A549 (cell line): ENCODE measurements around the gene GAREM1. TPM values are rescaled to one million over a fixed set of nuclear protein-coding genes. Genes with fewer than 3 reads are reported as not detected.
A peak's percentile ranks its signal among the peaks of the same experiment; 100 is the strongest.

Experiments
- ATAC-seq, 2 experiments: fragments of 200-7000 bp in 1 of 2; fragments of >200 bp in 1 of 2; cut with Nextera tagmentation in 1 of 2; cut with Tn5 transposase in 1 of 2; 3 replicates each; pipeline versions ENCODE4 v1.8.0 to v1.9.1; 2018 to 2020; ENCODE audit warnings: mild to moderate bottlenecking in 1 of 2, moderate library complexity in 1 of 2
- CTCF ChIA-PET: fragments of 300-600 bp; sonication (Branson Sonifier 250); formaldehyde crosslinking; extraction: SDS; loops from one replicate; lab custom pipeline; 2021; ENCODE audit warnings: antibody characterized with exemption, inconsistent platforms; lab: Yijun Ruan, JAX
- POLR2A ChIA-PET: fragments of 350-600 bp; formaldehyde crosslinking; extraction: SDS; loops from one replicate; lab custom pipeline; 2021; ENCODE audit warnings: antibody characterized with exemption, inconsistent platforms; lab: Yijun Ruan, JAX
- DNase-seq, 2 experiments: peaks; one replicate each; pipeline versions ENCODE4 v3.0.0 to v3.0.0-alpha.2; 2011 to 2016; ENCODE audit warnings: low read depth in 1 of 2, low spot score in 1 of 2
- FAIRE-seq: peaks from 2 replicates; lab custom pipeline; 2011; peaks lifted over from hg19 to GRCh38; lab: Jason Lieb, UNC
- H3K27ac ChIP-seq, 2 experiments: fragments of >200 bp; sonication (Bioruptor Twin); formaldehyde crosslinking; 3 replicates each; pipeline ENCODE4 v1.5.1; 2016 to 2017
- H3K4me1 ChIP-seq: fragments of >200 bp; sonication (Bioruptor Twin); formaldehyde crosslinking; 3 replicates; pipeline ENCODE4 v1.6.1; 2016
- H3K4me2 ChIP-seq: fragments of >200 bp; sonication (Bioruptor Twin); formaldehyde crosslinking; 3 replicates; pipeline ENCODE4 v1.6.1; 2016
- H3K4me3 ChIP-seq: fragments of >200 bp; sonication (Bioruptor Twin); formaldehyde crosslinking; 3 replicates; pipeline ENCODE4 v1.5.1; 2016
- H3K9me3 ChIP-seq: fragments of >200 bp; sonication (Bioruptor Twin); formaldehyde crosslinking; 3 replicates; pipeline ENCODE4 v1.6.1; 2016
- BHLHE40 ChIP-seq: IDR thresholded peaks from 2 replicates; pipeline ENCODE4 v1.6.1; 2012; ENCODE audit warnings: low read depth, low read length, inconsistent platforms
- CHD2 ChIP-seq: fragments of 150-350 bp; IDR thresholded peaks from 2 replicates; pipeline ENCODE4 v1.6.1; 2014; ENCODE audit warnings: low read length; ENCODE audit not compliant: partially characterized antibody
- CHD4 ChIP-seq: fragments of 200-600 bp; sonication (generic); IDR thresholded peaks from 2 replicates; pipeline ENCODE4 v1.6.1; 2016; ENCODE audit warnings: antibody characterized with exemption, mild to moderate bottlenecking, borderline replicate concordance
- EP300 ChIP-seq, 2 experiments: fragments of >200 bp; sonication (Bioruptor Twin); formaldehyde crosslinking; IDR thresholded peaks; 2 replicates in 1 of 2; 3 replicates in 1 of 2; pipeline ENCODE4 v1.6.1; 2016 to 2017
- ESRRA ChIP-seq: fragments of 150-350 bp; IDR thresholded peaks from 2 replicates; pipeline ENCODE4 v1.6.1; 2014; ENCODE audit warnings: mild to moderate bottlenecking, low read length, borderline replicate concordance
- FOSB ChIP-seq: fragments of 250-450 bp; sonication (Bioruptor Pico); IDR thresholded peaks from 2 replicates; pipeline ENCODE4 v1.5.0; 2020; ENCODE audit warnings: mild to moderate bottlenecking, moderate library complexity
- FOSL2 ChIP-seq, 2 experiments: fragments of 450-650 bp in 1 of 2; fragments of >200 bp in 1 of 2; sonication (Bioruptor Twin) in 1 of 2; formaldehyde crosslinking; IDR thresholded peaks; 2 replicates each; pipeline versions ENCODE4 v1.5.0 to v1.6.1; 2016 to 2020; ENCODE audit warnings: mild to moderate bottlenecking in 1 of 2, moderate library complexity in 1 of 2
- GATA3 ChIP-seq: IDR thresholded peaks from 2 replicates; pipeline ENCODE4 v1.6.1; 2012; ENCODE audit warnings: borderline replicate concordance
- HDAC2 ChIP-seq: fragments of 200-600 bp; sonication (generic); IDR thresholded peaks from 2 replicates; pipeline ENCODE4 v1.6.1; 2016
- JUN ChIP-seq, 2 experiments: fragments of >200 bp; sonication (Bioruptor Twin); formaldehyde crosslinking; IDR thresholded peaks; 2 replicates in 1 of 2; 3 replicates in 1 of 2; pipeline ENCODE4 v1.6.1; 2016 to 2017
- JUNB ChIP-seq: fragments of >200 bp; sonication (Bioruptor Twin); formaldehyde crosslinking; IDR thresholded peaks from 2 replicates; pipeline ENCODE4 v1.6.1; 2016
- MAZ ChIP-seq: fragments of 150-350 bp; IDR thresholded peaks from 2 replicates; pipeline ENCODE4 v1.6.1; 2014; ENCODE audit warnings: antibody characterized with exemption, low read depth, low read length, borderline replicate concordance
- SMC3 ChIP-seq: fragments of >200 bp; sonication (Bioruptor Twin); formaldehyde crosslinking; IDR thresholded peaks from 3 replicates; pipeline ENCODE4 v1.6.1; 2018; ENCODE audit warnings: inconsistent platforms
- SREBF2 ChIP-seq: fragments of 450-650 bp; IDR thresholded peaks from 2 replicates; pipeline ENCODE4 v1.6.1; 2014; ENCODE audit warnings: mild to moderate bottlenecking, moderate library complexity
- TP53 ChIP-seq: fragments of 250-450 bp; sonication (Bioruptor Pico); IDR thresholded peaks from 2 replicates; pipeline ENCODE4 v1.5.0; 2021; ENCODE audit warnings: mild to moderate bottlenecking, moderate library complexity
- ZC3H11A ChIP-seq: fragments of 450-650 bp; IDR thresholded peaks from 2 replicates; pipeline ENCODE4 v1.6.1; 2014; ENCODE audit warnings: antibody characterized with exemption, mild to moderate bottlenecking
- WGBS: methylation state at CpG from one replicate; pipeline ENCODE4 v1.1.6; 2017; ENCODE audit errors: missing lambda C conversion rate; 5-methylcytosine and 5-hydroxymethylcytosine counted together
- polyA plus RNA-seq, 4 experiments: library from polyadenylated mRNA; depleted of rRNA in 3 of 4; stranded (reverse); fragments of >200 nt; fragmentation: RNase III in 1 of 4; extraction: RNeasy Plus Mini Kit Qiagen cat#74134 plus additional on column Dnase treatment in 1 of 4; gene quantifications; 2 replicates in 3 of 4; 3 replicates in 1 of 4; pipeline ENCODE4 v1.2.3, GENCODE V29; 2011 to 2017
- TF ChIP-seq, protein P1 (sequence below): IDR thresholded peaks from 2 replicates; pipeline ENCODE4 v1.6.1; 2012
- TF ChIP-seq, protein P2 (sequence below): fragments of 200-600 bp; sonication (generic); IDR thresholded peaks from 2 replicates; pipeline ENCODE4 v1.6.1; 2016; ENCODE audit warnings: antibody characterized with exemption, mild to moderate bottlenecking, moderate library complexity
- TF ChIP-seq, protein P3 (sequence below): fragments of 450-650 bp; IDR thresholded peaks from 2 replicates; pipeline ENCODE4 v1.6.1; 2014; ENCODE audit warnings: antibody characterized with exemption
- TF ChIP-seq, protein P4 (sequence below): fragments of >200 bp; sonication (Bioruptor Twin); formaldehyde crosslinking; IDR thresholded peaks from 3 replicates; pipeline ENCODE4 v1.6.1; 2016
- TF ChIP-seq, protein P5 (sequence below): IDR thresholded peaks from 2 replicates; pipeline ENCODE4 v1.6.1; 2012; ENCODE audit warnings: low read depth, borderline replicate concordance
- TF ChIP-seq, protein P6 (sequence below): fragments of >200 bp; sonication (Bioruptor Twin); formaldehyde crosslinking; IDR thresholded peaks from 3 replicates; pipeline ENCODE4 v1.5.1; 2016

Gene GAREM1
- polyA plus RNA-seq, 2 of the 4 experiments (the other 2 are of a cell fraction): 1.3 to 5.0 TPM

DNA sequence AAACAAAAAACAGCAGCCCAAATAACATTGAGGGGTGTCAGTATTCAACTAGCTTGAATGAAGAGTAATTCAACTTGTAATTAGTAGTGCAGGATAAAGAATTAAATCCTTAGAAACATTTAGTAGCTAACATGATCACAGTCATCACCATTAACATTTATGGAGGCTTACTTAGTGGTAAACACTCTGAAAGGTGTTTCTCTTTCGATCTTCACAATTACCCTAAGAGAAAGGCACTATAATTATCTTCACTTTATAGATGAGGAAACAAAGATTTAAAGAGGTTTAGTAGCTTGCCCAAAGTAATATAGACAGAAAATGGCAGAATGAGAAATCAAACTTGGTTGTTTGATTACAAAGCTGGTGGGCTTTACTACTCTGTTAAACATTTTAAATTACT, 81.5 kb downstream of the GAREM1 start (continued):
- TF ChIP-seq, protein P1, sequence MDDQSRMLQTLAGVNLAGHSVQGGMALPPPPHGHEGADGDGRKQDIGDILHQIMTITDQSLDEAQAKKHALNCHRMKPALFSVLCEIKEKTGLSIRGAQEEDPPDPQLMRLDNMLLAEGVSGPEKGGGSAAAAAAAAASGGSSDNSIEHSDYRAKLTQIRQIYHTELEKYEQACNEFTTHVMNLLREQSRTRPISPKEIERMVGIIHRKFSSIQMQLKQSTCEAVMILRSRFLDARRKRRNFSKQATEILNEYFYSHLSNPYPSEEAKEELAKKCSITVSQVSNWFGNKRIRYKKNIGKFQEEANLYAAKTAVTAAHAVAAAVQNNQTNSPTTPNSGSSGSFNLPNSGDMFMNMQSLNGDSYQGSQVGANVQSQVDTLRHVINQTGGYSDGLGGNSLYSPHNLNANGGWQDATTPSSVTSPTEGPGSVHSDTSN: no peak
- TF ChIP-seq HDAC2: no peak

DNA sequence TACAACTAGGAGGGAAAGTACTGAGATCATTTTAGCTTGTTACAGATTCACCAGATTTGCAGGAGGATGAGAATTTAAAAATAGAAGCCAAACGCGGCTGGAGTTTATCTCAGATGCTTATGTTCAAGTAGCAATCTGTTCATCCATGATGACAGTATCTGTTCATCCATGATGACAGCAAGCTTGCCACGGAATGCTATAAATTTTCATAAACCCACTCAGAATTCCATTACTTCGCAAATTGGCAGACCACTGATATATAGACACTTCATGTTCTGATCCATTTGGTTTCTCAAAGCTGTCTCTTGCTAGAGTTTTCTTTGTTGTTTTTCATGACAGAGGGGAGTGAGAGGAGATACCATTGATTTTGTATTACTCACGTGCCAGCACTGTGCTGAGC, 84.2 kb downstream of the GAREM1 start:
- ChIA-PET CTCF (interaction anchor here (3.3 kb wide), 1 partner anchor 84 kb away, joined by 10 read pairs; the partner anchor contains the start of gene GAREM1), POLR2A (interaction anchor here (0.7 kb wide), 1 partner anchor 84 kb away, joined by 3 read pairs; the partner anchor contains the start of gene GAREM1)
- Histone ChIP-seq H3K27ac (no peak overlapping the region), H3K4me1 (peaks cover 17% of the 10 kb centered on the region), H3K4me2 (no peak overlapping the region), H3K4me3 (no peak overlapping the region), H3K9me3 (no peaks in the 10 kb centered on the region)
- ATAC-seq (no peak), DNase-seq (no peak), FAIRE-seq (no peak)
- TF ChIP-seq, protein P2, sequence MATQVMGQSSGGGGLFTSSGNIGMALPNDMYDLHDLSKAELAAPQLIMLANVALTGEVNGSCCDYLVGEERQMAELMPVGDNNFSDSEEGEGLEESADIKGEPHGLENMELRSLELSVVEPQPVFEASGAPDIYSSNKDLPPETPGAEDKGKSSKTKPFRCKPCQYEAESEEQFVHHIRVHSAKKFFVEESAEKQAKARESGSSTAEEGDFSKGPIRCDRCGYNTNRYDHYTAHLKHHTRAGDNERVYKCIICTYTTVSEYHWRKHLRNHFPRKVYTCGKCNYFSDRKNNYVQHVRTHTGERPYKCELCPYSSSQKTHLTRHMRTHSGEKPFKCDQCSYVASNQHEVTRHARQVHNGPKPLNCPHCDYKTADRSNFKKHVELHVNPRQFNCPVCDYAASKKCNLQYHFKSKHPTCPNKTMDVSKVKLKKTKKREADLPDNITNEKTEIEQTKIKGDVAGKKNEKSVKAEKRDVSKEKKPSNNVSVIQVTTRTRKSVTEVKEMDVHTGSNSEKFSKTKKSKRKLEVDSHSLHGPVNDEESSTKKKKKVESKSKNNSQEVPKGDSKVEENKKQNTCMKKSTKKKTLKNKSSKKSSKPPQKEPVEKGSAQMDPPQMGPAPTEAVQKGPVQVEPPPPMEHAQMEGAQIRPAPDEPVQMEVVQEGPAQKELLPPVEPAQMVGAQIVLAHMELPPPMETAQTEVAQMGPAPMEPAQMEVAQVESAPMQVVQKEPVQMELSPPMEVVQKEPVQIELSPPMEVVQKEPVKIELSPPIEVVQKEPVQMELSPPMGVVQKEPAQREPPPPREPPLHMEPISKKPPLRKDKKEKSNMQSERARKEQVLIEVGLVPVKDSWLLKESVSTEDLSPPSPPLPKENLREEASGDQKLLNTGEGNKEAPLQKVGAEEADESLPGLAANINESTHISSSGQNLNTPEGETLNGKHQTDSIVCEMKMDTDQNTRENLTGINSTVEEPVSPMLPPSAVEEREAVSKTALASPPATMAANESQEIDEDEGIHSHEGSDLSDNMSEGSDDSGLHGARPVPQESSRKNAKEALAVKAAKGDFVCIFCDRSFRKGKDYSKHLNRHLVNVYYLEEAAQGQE: no peak
- TF ChIP-seq, protein P3, sequence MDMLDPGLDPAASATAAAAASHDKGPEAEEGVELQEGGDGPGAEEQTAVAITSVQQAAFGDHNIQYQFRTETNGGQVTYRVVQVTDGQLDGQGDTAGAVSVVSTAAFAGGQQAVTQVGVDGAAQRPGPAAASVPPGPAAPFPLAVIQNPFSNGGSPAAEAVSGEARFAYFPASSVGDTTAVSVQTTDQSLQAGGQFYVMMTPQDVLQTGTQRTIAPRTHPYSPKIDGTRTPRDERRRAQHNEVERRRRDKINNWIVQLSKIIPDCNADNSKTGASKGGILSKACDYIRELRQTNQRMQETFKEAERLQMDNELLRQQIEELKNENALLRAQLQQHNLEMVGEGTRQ: no peak
- TF ChIP-seq, protein P4, sequence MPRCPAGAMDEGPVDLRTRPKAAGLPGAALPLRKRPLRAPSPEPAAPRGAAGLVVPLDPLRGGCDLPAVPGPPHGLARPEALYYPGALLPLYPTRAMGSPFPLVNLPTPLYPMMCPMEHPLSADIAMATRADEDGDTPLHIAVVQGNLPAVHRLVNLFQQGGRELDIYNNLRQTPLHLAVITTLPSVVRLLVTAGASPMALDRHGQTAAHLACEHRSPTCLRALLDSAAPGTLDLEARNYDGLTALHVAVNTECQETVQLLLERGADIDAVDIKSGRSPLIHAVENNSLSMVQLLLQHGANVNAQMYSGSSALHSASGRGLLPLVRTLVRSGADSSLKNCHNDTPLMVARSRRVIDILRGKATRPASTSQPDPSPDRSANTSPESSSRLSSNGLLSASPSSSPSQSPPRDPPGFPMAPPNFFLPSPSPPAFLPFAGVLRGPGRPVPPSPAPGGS: no peak
- TF ChIP-seq MAZ (no peak), FOSB (CRISPR knock-in tag) (no peak), BHLHE40 (no peak), JUNB (no peak), TP53 (CRISPR knock-in tag) (no peak), SREBF2 (no peak)
- TF ChIP-seq, protein P1: no peak
- WGBS: 87% methylated on average over 5 of the region's 5 CpGs

DNA sequence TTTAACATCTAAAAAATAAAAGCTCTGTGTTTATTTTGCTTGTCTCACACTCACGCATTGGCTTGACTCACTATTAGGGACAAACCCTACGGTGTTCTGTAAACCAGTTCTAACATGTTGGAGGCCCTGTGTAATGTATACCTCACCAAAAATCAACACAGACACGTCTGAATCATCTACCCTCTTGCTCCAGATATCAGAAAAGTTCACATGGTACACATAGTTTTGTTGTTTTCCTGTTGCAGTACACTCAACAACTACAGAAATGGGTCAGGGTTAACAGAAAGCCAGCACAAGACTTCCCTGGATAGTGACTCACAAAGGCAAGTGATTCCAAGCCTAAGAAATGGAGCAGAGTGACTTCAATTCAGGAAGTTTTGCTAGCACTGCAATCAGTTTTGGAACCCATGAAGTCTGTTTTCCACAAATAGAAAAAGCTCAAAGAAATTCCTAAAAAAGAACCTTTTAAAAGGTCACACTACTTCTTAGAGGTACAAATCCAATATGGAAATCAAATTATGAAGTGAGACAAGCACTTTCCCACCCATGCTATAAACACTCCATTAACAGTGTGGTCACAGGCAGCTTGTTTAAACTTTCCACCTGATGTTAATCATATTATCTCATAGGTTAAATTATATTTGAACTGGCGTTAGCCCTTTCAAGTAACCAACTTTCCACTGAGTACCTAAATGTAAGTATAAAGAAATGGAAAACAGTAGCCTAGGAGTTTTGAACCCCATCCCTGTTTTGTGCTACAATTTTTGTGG, 87.4 kb downstream of the GAREM1 start:
- POLR2A ChIA-PET: interaction anchor here (0.6 to 1.1 kb wide), 2 partner anchors 13 to 88 kb away, joined by 3 read pairs; partner anchors contain the start of gene GAREM1
- Histone ChIP-seq H3K4me1 (peaks cover 39% of the 10 kb centered on the region), H3K9me3 (no peaks in the 10 kb centered on the region), H3K4me2 (peak overlapping the region; percentile 67), H3K27ac (peak overlapping the region; percentile 66; a peak in 3 of 6 replicates), H3K4me3 (no peak overlapping the region)
- DNase-seq (peak; percentile 15 to 79), FAIRE-seq (no peak), ATAC-seq (peak; percentile 93 to 94)
- 13% methylated on average over 4 of the region's 4 CpGs for whole genome bisulfite sequencing
- CTCF ChIA-PET: interaction anchor here (0.7 to 1.0 kb wide), 2 partner anchors 52 to 87 kb away, joined by 3 read pairs; partner anchors contain the start of gene GAREM1
- TF ChIP-seq CHD4 (no peak), GATA3 (peak; percentile 29; the same call in 1 of the 2 replicates), SMC3 (0 out of 3 replicates have a peak, but pooled peaks have one; percentile 12), MAZ (no peak), JUN (IDR thresholded peaks at IDR 0.05) (peak in 1 of 2 experiments; percentile 46; a peak in 2 of 5 replicates), FOSL2 (IDR thresholded peaks at IDR 0.05) (peak; percentile 74), FOSL2 (CRISPR knock-in tag; IDR thresholded peaks at IDR 0.05) (peak; percentile 82), EP300 (IDR thresholded peaks at IDR 0.05) (peak; percentile 27 to 40; a peak in 1 of 5 replicates), CHD2 (no peak), ESRRA (no peak), JUNB (peak; percentile 85), ZC3H11A (no peak)
- TF ChIP-seq, protein P5, sequence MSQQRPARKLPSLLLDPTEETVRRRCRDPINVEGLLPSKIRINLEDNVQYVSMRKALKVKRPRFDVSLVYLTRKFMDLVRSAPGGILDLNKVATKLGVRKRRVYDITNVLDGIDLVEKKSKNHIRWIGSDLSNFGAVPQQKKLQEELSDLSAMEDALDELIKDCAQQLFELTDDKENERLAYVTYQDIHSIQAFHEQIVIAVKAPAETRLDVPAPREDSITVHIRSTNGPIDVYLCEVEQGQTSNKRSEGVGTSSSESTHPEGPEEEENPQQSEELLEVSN: no peak
- TF ChIP-seq, protein P6, sequence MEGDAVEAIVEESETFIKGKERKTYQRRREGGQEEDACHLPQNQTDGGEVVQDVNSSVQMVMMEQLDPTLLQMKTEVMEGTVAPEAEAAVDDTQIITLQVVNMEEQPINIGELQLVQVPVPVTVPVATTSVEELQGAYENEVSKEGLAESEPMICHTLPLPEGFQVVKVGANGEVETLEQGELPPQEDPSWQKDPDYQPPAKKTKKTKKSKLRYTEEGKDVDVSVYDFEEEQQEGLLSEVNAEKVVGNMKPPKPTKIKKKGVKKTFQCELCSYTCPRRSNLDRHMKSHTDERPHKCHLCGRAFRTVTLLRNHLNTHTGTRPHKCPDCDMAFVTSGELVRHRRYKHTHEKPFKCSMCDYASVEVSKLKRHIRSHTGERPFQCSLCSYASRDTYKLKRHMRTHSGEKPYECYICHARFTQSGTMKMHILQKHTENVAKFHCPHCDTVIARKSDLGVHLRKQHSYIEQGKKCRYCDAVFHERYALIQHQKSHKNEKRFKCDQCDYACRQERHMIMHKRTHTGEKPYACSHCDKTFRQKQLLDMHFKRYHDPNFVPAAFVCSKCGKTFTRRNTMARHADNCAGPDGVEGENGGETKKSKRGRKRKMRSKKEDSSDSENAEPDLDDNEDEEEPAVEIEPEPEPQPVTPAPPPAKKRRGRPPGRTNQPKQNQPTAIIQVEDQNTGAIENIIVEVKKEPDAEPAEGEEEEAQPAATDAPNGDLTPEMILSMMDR: no peak
